Stimulated activated naive CD8-positive, alpha-beta T cell treated with anti-CD3 and anti-CD28 coated beads, Interleukin-15, Interleukin-2, amounts not matched to agents 100 ng/mL and 50 ng/mL, for 24 hours (primary cell): ENCODE results near the gene SPATA17.
"Not testable (repeated sequence)": the region's sequence is repeated elsewhere in the genome, so short reads cannot be mapped to it uniquely, and the experiment has no call there.

Source experiments
- H3K27ac Mint-ChIP-seq: one replicate; pipeline ENCODE4 v1.8.0; 2021; ENCODE audit warnings: mild to moderate bottlenecking, mixed read lengths
- H3K27me3 Mint-ChIP-seq: one replicate; pipeline ENCODE4 v1.8.0; 2021; ENCODE audit warnings: mixed read lengths
- H3K36me3 Mint-ChIP-seq: one replicate; pipeline ENCODE4 v1.8.0; 2021; ENCODE audit warnings: low read depth, mixed read lengths
- H3K4me1 Mint-ChIP-seq: one replicate; pipeline ENCODE4 v1.8.0; 2021; ENCODE audit warnings: low read depth, mixed read lengths
- H3K4me3 Mint-ChIP-seq: one replicate; pipeline ENCODE4 v1.8.0; 2021; ENCODE audit warnings: mild to moderate bottlenecking, mixed read lengths
- H3K9me3 Mint-ChIP-seq: one replicate; pipeline ENCODE4 v1.8.0; 2021; ENCODE audit warnings: mixed read lengths

The SPATA17 gene

GRCh38 chr1:217630711-217631591 is at the start of gene SPATA17, which contains the start of gene GPATCH2:
Gene SPATA17 (plus strand): TSS chr1:217631344. CDS start chr1:217631379, 35 bp downstream.
Gene GPATCH2 (minus strand): TSS chr1:217631090. CDS start chr1:217630971, 119 bp downstream.
- peaks cover 6% of the 10 kb centered on the region for H3K27me3 Mint-ChIP-seq
- H3K4me3 Mint-ChIP-seq = peak within 1 kb of the TSS; percentile 96
- peaks cover 46% of the 10 kb centered on the region for H3K4me1 Mint-ChIP-seq
- no peaks in the 10 kb centered on the region for H3K9me3 Mint-ChIP-seq
- no peaks in the 10 kb centered on the region for H3K36me3 Mint-ChIP-seq
- peak within 1 kb of the TSS; percentile 99 for H3K27ac Mint-ChIP-seq

DNA sequence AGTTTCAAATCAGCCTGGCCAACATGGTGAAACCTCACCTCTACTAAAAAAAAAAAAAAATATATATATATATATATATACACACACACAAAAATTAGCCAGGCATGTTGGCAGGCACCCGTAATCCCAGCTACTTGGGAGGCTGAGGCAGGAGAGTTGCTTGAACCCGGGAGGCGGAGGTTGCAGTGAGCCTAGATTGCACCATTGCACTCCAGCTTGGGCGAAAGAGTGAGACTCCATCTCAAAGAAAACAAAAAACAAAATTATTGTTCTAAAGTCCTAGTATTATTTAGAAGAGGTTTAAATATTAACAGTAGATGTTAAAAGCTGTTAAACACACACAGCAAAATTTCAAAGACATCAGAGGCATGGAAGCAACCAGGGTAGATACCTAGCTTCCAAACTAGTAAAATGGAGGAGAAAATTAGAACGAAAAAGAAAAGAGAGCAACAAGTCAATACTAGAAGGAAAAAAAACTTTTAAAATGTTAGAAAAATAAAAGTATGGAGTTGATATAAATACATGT is 46.8 kb upstream of the SPATA17 start:
- H3K27me3 Mint-ChIP-seq, H3K4me3 Mint-ChIP-seq, H3K9me3 Mint-ChIP-seq, H3K4me1 Mint-ChIP-seq, H3K27ac Mint-ChIP-seq: not testable (repeated sequence)
- H3K36me3 Mint-ChIP-seq = peaks cover 23% of the 10 kb centered on the region

- Mint-ChIP-seq H3K4me1 (no peaks in the 10 kb centered on the region), H3K27me3 (no peaks in the 10 kb centered on the region), H3K36me3 (peaks cover 23% of the 10 kb centered on the region), H3K27ac (no peak overlapping the region), H3K4me3 (no peak overlapping the region), H3K9me3 (no peaks in the 10 kb centered on the region)
Measured at GRCh38 chr1:217585577-217585976, 45.6 kb upstream of the SPATA17 start.

- H3K36me3 Mint-ChIP-seq = peaks cover 17% of the 10 kb centered on the region
- H3K27ac Mint-ChIP-seq = no peak overlapping the region
- H3K4me3 Mint-ChIP-seq = no peak overlapping the region
- H3K27me3 Mint-ChIP-seq = no peaks in the 10 kb centered on the region
- H3K4me1 Mint-ChIP-seq = no peaks in the 10 kb centered on the region
- no peaks in the 10 kb centered on the region for H3K9me3 Mint-ChIP-seq
Measured at GRCh38 chr1:217586586-217586985, 44.6 kb upstream of the SPATA17 start.

DNA sequence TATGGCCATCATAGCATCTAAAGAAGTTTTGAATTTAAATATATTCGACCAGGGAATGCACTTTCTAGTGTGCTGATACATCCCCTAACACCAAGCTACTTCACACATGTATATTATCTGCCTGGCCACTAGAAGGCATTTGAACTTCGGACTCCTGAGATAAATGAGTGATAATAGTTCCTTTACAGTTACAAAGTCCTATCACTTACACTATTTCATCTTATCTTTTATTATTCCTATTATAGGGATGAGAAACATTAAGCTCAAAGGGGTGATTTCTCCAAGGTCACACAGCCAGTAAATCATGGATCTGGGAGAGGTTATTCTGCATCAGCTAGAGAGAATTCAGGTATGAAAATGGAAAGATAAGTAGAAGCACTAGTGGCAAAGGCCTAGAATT is 40.5 kb upstream of the SPATA17 start:
- Mint-ChIP-seq H3K27me3 (no peaks in the 10 kb centered on the region), H3K9me3 (no peaks in the 10 kb centered on the region), H3K4me1 (no peaks in the 10 kb centered on the region), H3K36me3 (peaks cover 16% of the 10 kb centered on the region), H3K4me3 (no peak overlapping the region), H3K27ac (no peak overlapping the region)

DNA sequence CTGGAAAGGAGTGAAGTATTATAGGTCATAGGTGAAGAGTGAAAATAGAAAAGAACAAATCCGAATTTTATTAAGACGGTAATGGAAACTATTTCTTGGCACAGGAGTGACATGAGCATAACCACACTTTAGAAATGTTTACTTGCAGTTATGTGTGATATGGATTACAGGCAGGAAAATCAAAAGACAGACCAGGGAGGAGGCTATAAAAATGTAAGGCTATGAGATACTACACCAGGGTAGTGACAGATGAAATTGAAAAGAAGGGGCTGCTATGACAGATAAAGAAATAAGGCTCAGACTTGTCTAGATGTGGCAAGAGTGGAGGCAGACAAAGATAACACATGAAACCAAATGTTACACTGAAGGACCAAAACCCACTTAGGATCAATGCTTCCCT is 32.0 kb upstream of the SPATA17 start:
- Mint-ChIP-seq H3K9me3 (no peaks in the 10 kb centered on the region), H3K4me1 (no peaks in the 10 kb centered on the region), H3K36me3 (peaks cover 30% of the 10 kb centered on the region), H3K4me3 (no peak overlapping the region), H3K27ac (no peak overlapping the region), H3K27me3 (no peaks in the 10 kb centered on the region)

DNA sequence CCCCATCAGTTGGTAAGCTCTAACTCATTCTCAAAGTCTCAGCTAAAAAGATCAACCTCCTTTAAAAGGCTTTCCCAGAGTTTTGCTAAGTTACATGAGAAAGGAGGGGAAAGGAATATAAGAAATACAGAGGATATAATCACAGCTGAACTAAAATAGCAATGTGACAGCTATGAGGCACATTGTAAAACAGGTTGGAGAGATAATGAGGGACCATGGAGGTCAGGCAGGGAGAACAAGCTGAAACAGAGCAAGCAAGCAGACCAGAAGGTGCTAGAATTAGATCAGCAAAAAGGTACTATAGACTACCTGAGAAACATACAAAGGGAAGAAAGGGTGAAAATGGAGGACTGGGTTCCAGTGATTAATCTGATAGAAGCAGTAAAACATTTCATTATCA is 28.8 kb upstream of the SPATA17 start:
- Mint-ChIP-seq H3K27ac (no peak overlapping the region), H3K9me3 (no peaks in the 10 kb centered on the region), H3K36me3 (peaks cover 33% of the 10 kb centered on the region), H3K4me1 (no peaks in the 10 kb centered on the region), H3K4me3 (no peak overlapping the region), H3K27me3 (no peaks in the 10 kb centered on the region)

DNA sequence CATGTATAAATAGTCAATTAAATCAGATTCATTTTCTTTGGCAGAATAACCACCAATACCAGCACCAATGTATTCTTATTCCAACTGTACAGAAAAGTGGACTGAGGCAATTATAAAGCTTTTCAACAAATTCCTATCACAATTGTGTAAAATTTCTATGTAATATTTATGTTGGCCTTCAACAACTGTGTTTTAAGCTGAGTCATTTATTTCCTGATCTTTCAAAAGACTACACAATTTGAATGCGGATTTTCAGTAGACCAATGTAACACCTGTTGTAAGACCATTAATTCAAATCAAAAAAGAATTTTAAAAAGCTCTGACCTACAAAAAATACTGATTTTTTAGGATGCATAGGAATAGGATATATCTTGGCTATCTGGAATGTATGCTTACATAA is 25.8 kb upstream of the SPATA17 start:
- Mint-ChIP-seq H3K9me3 (no peaks in the 10 kb centered on the region), H3K27ac (no peak overlapping the region), H3K4me3 (no peak overlapping the region), H3K27me3 (no peaks in the 10 kb centered on the region), H3K4me1 (no peaks in the 10 kb centered on the region), H3K36me3 (peaks cover 34% of the 10 kb centered on the region)

DNA sequence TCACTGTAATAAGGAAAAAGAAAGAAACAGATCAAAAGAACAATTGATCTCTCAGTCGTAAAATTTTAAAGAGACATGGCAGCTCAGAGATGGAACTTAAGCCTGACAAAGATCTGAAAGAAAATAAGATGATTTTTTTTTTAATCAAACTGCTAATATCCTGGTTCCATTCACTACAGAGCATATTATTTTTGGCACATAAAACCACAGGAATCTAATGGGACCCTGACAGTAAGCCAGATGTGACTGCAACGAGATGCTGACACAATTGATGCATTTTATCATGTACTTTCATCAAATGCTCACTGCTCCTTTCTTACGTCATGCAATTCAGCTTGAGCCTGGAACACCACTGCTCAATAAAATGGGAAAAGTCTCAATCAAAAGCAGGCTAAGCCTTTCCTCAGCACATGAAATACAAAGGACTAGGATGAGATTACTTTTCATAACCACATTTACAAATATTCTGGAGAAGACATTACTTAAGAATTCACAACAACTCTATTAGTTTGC is 16.9 kb upstream of the SPATA17 start:
- Mint-ChIP-seq H3K4me3 (no peak overlapping the region), H3K4me1 (no peaks in the 10 kb centered on the region), H3K36me3 (peaks cover 53% of the 10 kb centered on the region), H3K27ac (no peak overlapping the region), H3K9me3 (no peaks in the 10 kb centered on the region), H3K27me3 (no peaks in the 10 kb centered on the region)

DNA sequence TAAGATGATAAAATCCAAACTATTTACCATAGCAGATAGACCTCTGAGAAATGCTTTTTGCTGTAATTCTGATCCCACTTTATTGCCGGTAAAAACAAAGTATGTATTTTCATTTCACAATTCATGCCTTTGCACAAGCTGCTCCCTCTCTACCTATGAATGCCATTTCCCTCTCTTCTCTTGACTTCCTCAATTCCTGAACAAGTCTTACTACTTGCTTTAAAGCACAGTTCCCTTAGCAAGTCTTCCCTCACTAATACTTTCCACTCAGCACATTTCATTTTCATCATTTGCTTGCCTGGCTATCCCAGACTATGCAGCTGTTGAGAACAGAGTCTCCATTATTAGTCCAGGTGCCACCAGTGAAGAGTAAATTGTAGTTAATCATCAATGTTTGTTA is 14.0 kb upstream of the SPATA17 start:
- H3K27ac Mint-ChIP-seq = no peak overlapping the region
- H3K27me3 Mint-ChIP-seq = no peaks in the 10 kb centered on the region
- no peaks in the 10 kb centered on the region for H3K9me3 Mint-ChIP-seq
- H3K4me1 Mint-ChIP-seq = peaks cover 25% of the 10 kb centered on the region
- peaks cover 56% of the 10 kb centered on the region for H3K36me3 Mint-ChIP-seq
- H3K4me3 Mint-ChIP-seq = no peak overlapping the region

DNA sequence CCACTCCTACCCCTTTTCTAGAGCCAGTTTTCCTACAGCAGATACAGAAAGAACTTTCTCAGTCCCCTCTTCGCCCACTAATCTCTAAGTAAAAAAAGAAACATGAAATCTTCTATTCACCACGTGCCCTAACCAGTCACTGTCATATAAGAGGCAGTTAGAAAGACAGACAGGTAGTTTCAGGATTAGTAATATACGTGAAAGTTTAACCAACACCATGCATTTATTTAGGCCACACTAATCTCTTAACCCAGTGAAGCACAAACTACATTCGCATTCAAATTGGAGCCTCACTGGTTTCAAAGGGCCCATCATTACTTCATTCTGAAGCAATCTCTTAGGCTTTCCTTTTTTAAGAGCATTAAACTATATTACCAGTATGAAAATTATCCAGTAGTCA is 10.3 kb upstream of the SPATA17 start:
- Mint-ChIP-seq H3K9me3 (no peaks in the 10 kb centered on the region), H3K4me3 (no peak overlapping the region), H3K27me3 (no peaks in the 10 kb centered on the region), H3K27ac (peak overlapping the region; percentile 68), H3K4me1 (peaks cover 40% of the 10 kb centered on the region), H3K36me3 (peaks cover 45% of the 10 kb centered on the region)

- no peaks in the 10 kb centered on the region for H3K27me3 Mint-ChIP-seq
- peaks cover 52% of the 10 kb centered on the region for H3K4me1 Mint-ChIP-seq
- peaks cover 36% of the 10 kb centered on the region for H3K36me3 Mint-ChIP-seq
- no peak overlapping the region for H3K27ac Mint-ChIP-seq
- no peaks in the 10 kb centered on the region for H3K9me3 Mint-ChIP-seq
- H3K4me3 Mint-ChIP-seq = no peak overlapping the region
Measured at GRCh38 chr1:217622042-217622441, 9.1 kb upstream of the SPATA17 start.

GRCh38 chr1:217626321-217626720 is 4.8 kb upstream of the SPATA17 start:
- Mint-ChIP-seq H3K4me3 (no peak overlapping the region), H3K36me3 (peaks cover 10% of the 10 kb centered on the region), H3K27me3 (no peaks in the 10 kb centered on the region), H3K4me1 (peaks cover 66% of the 10 kb centered on the region), H3K9me3 (no peaks in the 10 kb centered on the region), H3K27ac (no peak overlapping the region)

GRCh38 chr1:217627431-217627830 is 3.7 kb upstream of the SPATA17 start:
- Mint-ChIP-seq H3K27ac (no peak overlapping the region), H3K36me3 (peaks cover 4% of the 10 kb centered on the region), H3K27me3 (no peaks in the 10 kb centered on the region), H3K4me3 (no peak overlapping the region), H3K4me1 (peaks cover 61% of the 10 kb centered on the region), H3K9me3 (no peaks in the 10 kb centered on the region)

DNA sequence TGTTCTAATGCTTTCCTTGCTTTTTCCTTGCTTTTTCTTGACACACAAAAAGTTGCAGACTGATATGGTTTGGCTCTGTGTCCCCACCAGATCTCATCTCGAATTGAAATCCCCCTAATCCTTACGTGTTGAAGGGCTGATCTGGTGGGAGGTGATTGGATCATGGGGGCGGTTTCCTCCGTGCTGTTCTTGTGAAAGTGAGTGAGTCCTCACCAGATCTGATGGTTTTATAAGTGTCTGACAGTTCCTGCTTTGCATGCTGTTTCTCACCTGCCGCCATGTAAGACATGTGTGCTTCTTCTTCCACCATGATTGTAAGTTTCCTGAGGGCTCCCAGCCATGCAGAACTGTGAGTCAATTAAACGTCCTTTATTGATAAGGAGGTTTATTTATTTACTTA is 11.3 kb downstream of the SPATA17 start:
- no peaks in the 10 kb centered on the region for H3K4me1 Mint-ChIP-seq
- peaks cover 25% of the 10 kb centered on the region for H3K27me3 Mint-ChIP-seq
- no peak overlapping the region for H3K4me3 Mint-ChIP-seq
- no peak overlapping the region for H3K27ac Mint-ChIP-seq
- no peaks in the 10 kb centered on the region for H3K9me3 Mint-ChIP-seq
- no peaks in the 10 kb centered on the region for H3K36me3 Mint-ChIP-seq
